HL-60 (cell line): ENCODE measurements around the gene CTXN1.

Source experiments
- DNase-seq, 2 experiments: peaks; one replicate each; pipeline ENCODE4 v3.0.0-alpha.2; 2010 to 2020; ENCODE audit warnings: low read depth in 1 of 2, low spot score in 1 of 2
- H3K27ac ChIP-seq: fragments of 250-450 bp; sonication (Bioruptor Pico); replicated peaks from 2 replicates; pipeline ENCODE4 v1.5.1; 2020; ENCODE audit warnings: mild to moderate bottlenecking, moderate library complexity
- H3K27me3 ChIP-seq: fragments of 250-450 bp; sonication (Bioruptor Pico); 2 replicates; pipeline ENCODE4 v1.5.1; 2021; ENCODE audit warnings: mild to moderate bottlenecking, moderate library complexity; ENCODE audit not compliant: insufficient read depth, poor library complexity, severe bottlenecking
- H3K4me3 ChIP-seq: replicated peaks from 2 replicates; pipeline ENCODE4 v1.5.1; 2011; ENCODE audit warnings: mild to moderate bottlenecking, control low read depth, low read length; ENCODE audit not compliant: insufficient read depth
- CTCF ChIP-seq: IDR thresholded peaks from one replicate; pipeline ENCODE4 v1.5.1; 2011; ENCODE audit warnings: low read length, control low read depth, inconsistent platforms; ENCODE audit not compliant: insufficient read depth
- GABPA ChIP-seq: IDR thresholded peaks from 2 replicates; pipeline ENCODE4 v1.6.1; 2012; ENCODE audit warnings: low read depth
- POLR2AphosphoS5 ChIP-seq: IDR thresholded peaks from 2 replicates; pipeline ENCODE4 v1.6.1; 2012; ENCODE audit warnings: low read depth
- REST ChIP-seq: IDR thresholded peaks from 2 replicates; pipeline ENCODE4 v1.6.1; 2012; ENCODE audit warnings: low read depth; ENCODE audit not compliant: insufficient replicate concordance
- SPI1 ChIP-seq: IDR thresholded peaks from 2 replicates; pipeline ENCODE4 v1.6.1; 2012; ENCODE audit warnings: low read depth, mild to moderate bottlenecking, borderline replicate concordance

Gene CTXN1

GRCh38 chr19:7913652-7914051 lies 12.3 kb downstream of the CTXN1 start:
- Histone ChIP-seq H3K4me3 (no peak overlapping the region), H3K27me3 (peaks cover 3% of the 10 kb centered on the region), H3K27ac (no peak overlapping the region)
- DNase-seq: no peak
- no peak for TF ChIP-seq GABPA
- no peak for TF ChIP-seq POLR2AphosphoS5
- TF ChIP-seq SPI1: no peak
- no peak for TF ChIP-seq CTCF
- no peak for TF ChIP-seq REST

DNA sequence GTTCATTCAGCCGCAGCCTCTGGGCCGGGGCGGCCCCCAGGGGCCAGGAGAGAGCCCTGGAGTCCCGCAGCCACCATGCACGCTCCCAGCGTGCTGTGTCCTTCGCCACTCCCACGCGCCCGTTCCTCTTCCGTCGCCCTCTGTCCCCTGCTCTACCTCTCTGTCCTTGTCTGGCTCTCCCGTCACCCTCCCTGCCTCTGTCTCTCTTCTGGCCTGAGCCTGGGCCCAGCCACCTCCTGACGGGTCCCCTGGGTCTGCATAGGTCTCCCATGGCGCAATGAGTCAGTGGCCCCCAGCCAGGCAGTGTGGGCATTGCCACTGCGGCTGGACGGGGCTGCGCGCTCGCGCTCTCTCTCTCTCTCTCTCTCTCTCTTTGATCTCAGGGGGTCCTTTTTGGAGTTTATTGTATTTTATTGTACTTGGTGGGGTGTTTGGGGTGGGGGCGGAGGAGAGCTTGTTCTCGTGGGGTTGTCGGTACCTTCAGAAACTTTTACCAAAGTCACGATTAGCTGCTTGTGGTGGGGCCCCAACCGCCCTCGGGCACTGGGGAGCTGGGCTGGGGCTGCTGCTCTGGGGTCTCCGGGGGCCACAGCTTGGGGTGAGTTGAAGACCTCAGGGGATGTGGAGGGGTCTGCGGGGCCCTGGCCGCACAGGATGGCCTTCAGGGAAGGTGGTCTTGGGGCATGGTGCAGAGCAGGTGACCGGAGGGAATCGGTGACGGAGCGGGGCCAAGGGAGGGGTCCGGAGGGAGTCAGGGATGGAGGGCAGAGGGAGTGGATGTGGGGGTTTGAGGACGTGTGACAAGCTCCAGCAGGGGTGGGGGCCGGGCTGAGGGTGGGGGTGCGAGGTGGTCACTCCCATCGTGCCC lies 13.0 kb downstream of the CTXN1 start:
- no peak for DNase-seq
- no peak overlapping the region for H3K4me3 ChIP-seq
- peaks cover 3% of the 10 kb centered on the region for H3K27me3 ChIP-seq
- TF ChIP-seq GABPA (no peak), SPI1 (no peak), CTCF (no peak), POLR2AphosphoS5 (no peak), REST (no peak)
- H3K27ac ChIP-seq: no peak overlapping the region

- Histone ChIP-seq H3K4me3 (no peak overlapping the region), H3K27me3 (peaks cover 3% of the 10 kb centered on the region), H3K27ac (no peak overlapping the region)
- no peak for DNase-seq
- no peak for TF ChIP-seq GABPA
- no peak for TF ChIP-seq POLR2AphosphoS5
- TF ChIP-seq SPI1: no peak
- no peak for TF ChIP-seq CTCF
- TF ChIP-seq REST: no peak
These were observed 13.7 kb downstream of the CTXN1 start for GRCh38 chr19:7912144-7912696.
